Osteoblast (primary cell): ENCODE measurements around the gene RAB2B. TPM values are rescaled to one million over a fixed set of nuclear protein-coding genes. Genes with fewer than 3 reads are reported as not detected.
A peak's percentile ranks its signal among the peaks of the same experiment; 100 is the strongest.

Experiments
- DNase-seq: peaks from one replicate; pipeline ENCODE4 v3.0.0; 2011; ENCODE audit warnings: low spot score, mixed read lengths; ENCODE audit not compliant: insufficient read length; ENCODE audit errors: missing footprints
- H2AFZ ChIP-seq: 2 replicates; pipeline ENCODE4 v1.6.0; 2011; ENCODE audit warnings: mild to moderate bottlenecking, low read length
- H3K27ac ChIP-seq: 2 replicates; pipeline ENCODE4 v1.5.1; 2011; ENCODE audit warnings: mild to moderate bottlenecking, low read depth, low read length, moderate library complexity
- H3K27me3 ChIP-seq: 2 replicates; pipeline ENCODE4 v1.6.0; 2012; ENCODE audit warnings: mild to moderate bottlenecking, control low read depth, inconsistent platforms, low read length, moderate library complexity; ENCODE audit not compliant: insufficient read depth
- H3K36me3 ChIP-seq: 2 replicates; pipeline ENCODE4 v1.5.1; 2011; ENCODE audit warnings: mild to moderate bottlenecking, low read length, control low read depth, moderate library complexity; ENCODE audit not compliant: insufficient read depth
- H3K4me1 ChIP-seq: 2 replicates; pipeline ENCODE4 v1.5.1; 2011; ENCODE audit warnings: mild to moderate bottlenecking, low read length, control low read depth, moderate library complexity; ENCODE audit not compliant: insufficient read depth
- H3K4me2 ChIP-seq: 2 replicates; pipeline ENCODE4 v1.6.0; 2011; ENCODE audit warnings: mild to moderate bottlenecking, low read length; ENCODE audit not compliant: insufficient read depth
- H3K4me3 ChIP-seq: fragments of 200-600 bp; sonication (generic); 3 replicates; pipeline ENCODE4 v1.5.1; 2012; ENCODE audit warnings: mild to moderate bottlenecking, low read length, inconsistent platforms; ENCODE audit not compliant: insufficient read depth
- H3K79me2 ChIP-seq: 2 replicates; pipeline ENCODE4 v1.6.0; 2012; ENCODE audit warnings: mild to moderate bottlenecking, low read length, control low read depth, inconsistent platforms; ENCODE audit not compliant: insufficient read depth
- H3K9me3 ChIP-seq: 2 replicates; pipeline ENCODE4 v1.5.1; 2011; ENCODE audit warnings: low read depth, low read length, control low read depth
- H4K20me1 ChIP-seq: 2 replicates; pipeline ENCODE4 v1.6.0; 2012; ENCODE audit warnings: mild to moderate bottlenecking, low read length, control low read depth; ENCODE audit not compliant: insufficient read depth
- total RNA-seq: library from RNA; depleted of rRNA; stranded (reverse); fragments of >200 nt; gene quantifications from 2 replicates; pipeline ENCODE4 v1.2.3, GENCODE V29; 2012
- TF ChIP-seq, protein P1 (sequence below): IDR thresholded peaks from 2 replicates; pipeline ENCODE4 v1.5.1; 2011; ENCODE audit warnings: mild to moderate bottlenecking, low read depth, low read length, moderate library complexity; ENCODE audit errors: extremely low read depth

Gene RAB2B
- total RNA-seq, 1 donor: 25.0 TPM

DNA sequence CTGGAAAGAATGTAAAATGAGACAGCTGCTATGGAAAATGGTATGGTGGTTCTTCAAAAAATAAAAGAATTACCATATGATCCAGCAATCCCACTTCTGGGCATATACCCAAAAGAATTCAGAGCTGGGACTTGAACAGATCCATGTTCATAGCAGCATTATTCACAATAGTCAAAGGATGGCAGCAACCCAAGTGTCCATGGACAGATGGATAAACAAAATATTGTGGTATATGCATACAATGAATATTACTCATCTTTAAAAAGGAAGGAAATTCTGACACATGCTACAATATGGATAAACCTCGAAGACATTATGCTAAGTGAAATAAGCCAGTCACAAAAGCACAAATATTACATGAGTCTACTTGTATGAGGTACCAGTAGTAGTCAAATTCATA lies 9.1 kb downstream of the RAB2B start:
- Histone ChIP-seq H3K4me3 (no peak overlapping the region), H4K20me1 (no peaks in the 10 kb centered on the region), H3K4me1 (peaks cover 10% of the 10 kb centered on the region), H3K27ac (peak overlapping the region; percentile 67), H3K4me2 (no peak overlapping the region), H2AFZ (no peak overlapping the region), H3K9me3 (no peaks in the 10 kb centered on the region), H3K79me2 (no peaks in the 10 kb centered on the region), H3K27me3 (no peaks in the 10 kb centered on the region), H3K36me3 (peaks cover 21% of the 10 kb centered on the region)
- TF ChIP-seq, protein P1, sequence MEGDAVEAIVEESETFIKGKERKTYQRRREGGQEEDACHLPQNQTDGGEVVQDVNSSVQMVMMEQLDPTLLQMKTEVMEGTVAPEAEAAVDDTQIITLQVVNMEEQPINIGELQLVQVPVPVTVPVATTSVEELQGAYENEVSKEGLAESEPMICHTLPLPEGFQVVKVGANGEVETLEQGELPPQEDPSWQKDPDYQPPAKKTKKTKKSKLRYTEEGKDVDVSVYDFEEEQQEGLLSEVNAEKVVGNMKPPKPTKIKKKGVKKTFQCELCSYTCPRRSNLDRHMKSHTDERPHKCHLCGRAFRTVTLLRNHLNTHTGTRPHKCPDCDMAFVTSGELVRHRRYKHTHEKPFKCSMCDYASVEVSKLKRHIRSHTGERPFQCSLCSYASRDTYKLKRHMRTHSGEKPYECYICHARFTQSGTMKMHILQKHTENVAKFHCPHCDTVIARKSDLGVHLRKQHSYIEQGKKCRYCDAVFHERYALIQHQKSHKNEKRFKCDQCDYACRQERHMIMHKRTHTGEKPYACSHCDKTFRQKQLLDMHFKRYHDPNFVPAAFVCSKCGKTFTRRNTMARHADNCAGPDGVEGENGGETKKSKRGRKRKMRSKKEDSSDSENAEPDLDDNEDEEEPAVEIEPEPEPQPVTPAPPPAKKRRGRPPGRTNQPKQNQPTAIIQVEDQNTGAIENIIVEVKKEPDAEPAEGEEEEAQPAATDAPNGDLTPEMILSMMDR: no peak
- peak; percentile 71 for DNase-seq

DNA sequence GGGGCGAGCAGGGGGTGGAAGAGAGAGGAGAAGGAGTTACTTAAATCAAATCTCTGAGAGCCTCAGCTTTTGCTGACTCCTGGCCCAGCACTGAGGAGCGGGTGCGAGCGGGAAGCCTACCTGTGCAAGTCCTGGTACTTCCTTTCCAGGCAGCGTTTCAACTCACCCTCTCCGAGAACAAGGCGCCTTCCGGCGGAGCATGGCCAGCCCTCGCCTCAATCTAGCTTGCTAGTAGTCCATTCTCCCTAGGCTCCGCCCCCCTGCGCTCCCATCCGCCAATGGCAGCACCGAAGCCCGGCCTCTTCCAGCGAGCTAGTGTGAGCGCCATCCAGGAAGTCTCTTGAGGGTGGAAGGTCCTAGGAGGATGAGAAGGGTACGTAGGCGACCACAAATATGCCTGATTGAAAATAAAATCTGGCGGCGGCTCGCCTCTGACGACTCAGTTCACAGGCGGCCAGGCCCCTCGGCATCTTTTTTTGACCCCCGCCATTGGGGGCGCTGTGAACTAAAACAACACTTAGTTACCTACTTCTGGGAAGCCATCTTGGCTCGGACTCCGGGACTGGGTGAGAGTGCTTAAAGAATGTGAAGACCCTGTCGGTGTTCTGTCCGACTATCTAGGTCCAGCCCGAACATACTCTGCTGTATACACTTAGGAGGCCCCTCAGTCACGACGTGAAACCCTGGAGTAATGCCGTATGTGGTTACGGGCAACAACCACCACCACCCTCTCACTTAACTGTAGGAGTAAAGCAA lies 20.7 kb downstream of the RAB2B start, which contains the start of gene CHD8:
Gene CHD8 (minus strand): TSS at position 212 of the 756 bp plus-strand sequence. CDS start 24,480 bp downstream, outside the sequence.
- Histone ChIP-seq H3K4me1 (peaks cover 8% of the 10 kb centered on the region), H3K27me3 (no peaks in the 10 kb centered on the region), H3K4me2 (peak within 1 kb of the TSS; percentile 99), H3K27ac (peak within 1 kb of the TSS; percentile 92), H3K9me3 (no peaks in the 10 kb centered on the region), H2AFZ (peak within 1 kb of the TSS; percentile 98), H3K4me3 (peak within 1 kb of the TSS; percentile 100), H3K36me3 (peaks cover 13% of the 10 kb centered on the region), H4K20me1 (peaks cover 9% of the 10 kb centered on the region), H3K79me2 (peaks cover 47% of the 10 kb centered on the region)
- TF ChIP-seq, protein P1: peak; percentile 78
- DNase-seq: peak; percentile 97

DNA sequence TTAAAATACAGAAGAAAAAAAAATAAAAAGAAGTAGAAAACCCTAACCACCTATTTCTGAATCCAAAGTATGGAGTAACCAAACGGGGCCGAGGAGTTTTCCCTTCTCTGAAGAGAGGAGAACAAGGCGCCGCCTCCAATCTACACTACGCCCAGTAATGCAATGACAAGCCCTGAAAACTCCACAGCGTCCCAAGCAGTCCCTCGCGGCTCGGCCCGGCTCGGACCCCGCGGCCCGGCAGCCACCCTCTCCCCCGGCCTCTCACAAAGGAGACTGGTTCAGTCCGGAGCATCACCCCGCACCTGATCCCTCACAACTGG lies 21.2 kb downstream of the RAB2B start:
- Histone ChIP-seq H4K20me1 (peaks cover 9% of the 10 kb centered on the region), H3K9me3 (no peaks in the 10 kb centered on the region), H3K4me2 (peak overlapping the region; percentile 84), H3K36me3 (peaks cover 8% of the 10 kb centered on the region), H3K27ac (peak overlapping the region; percentile 92), H2AFZ (peak overlapping the region; percentile 98), H3K4me1 (peaks cover 8% of the 10 kb centered on the region), H3K4me3 (peak overlapping the region; percentile 100), H3K79me2 (peaks cover 53% of the 10 kb centered on the region), H3K27me3 (no peaks in the 10 kb centered on the region)
- TF ChIP-seq, protein P1: no peak
- peak; percentile 76 for DNase-seq

DNA sequence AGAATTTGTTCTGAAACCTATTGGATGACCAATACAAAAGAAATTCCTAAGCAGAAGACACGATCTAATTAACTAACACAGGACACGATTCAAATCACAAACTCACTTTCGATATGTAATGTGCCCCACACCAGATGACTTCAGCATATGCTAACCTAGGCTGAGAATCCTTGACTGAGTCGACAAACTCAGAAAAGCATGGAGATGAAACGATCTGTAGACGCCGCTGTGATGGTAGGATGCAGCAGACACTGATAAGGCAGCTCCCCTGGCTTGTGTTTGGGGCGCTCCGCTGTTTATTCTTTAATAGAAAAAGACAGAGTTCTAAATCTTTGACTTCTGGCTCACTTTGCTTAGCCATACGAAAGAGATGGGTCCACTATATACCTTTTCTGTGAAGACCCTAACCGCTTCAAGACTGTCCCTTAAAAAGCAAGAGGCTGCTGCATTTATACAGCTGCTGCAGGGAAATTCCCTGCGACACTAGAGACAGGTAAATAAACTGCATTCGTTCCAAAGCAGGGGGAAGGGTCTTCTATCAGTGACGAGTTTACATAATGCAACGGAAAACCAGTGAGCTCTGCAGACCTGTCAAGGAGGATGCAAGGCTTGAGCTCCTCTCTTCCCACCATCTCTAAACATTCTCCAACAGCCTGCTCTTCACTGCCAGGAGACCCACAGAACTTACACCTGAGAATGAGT lies 21.8 kb downstream of the RAB2B start:
- Histone ChIP-seq H3K79me2 (peaks cover 58% of the 10 kb centered on the region), H3K4me2 (peak overlapping the region; percentile 84), H3K36me3 (peaks cover 8% of the 10 kb centered on the region), H3K4me1 (peaks cover 8% of the 10 kb centered on the region), H4K20me1 (peaks cover 9% of the 10 kb centered on the region), H3K9me3 (no peaks in the 10 kb centered on the region), H3K4me3 (peak overlapping the region; percentile 100), H3K27ac (peak overlapping the region; percentile 92), H3K27me3 (no peaks in the 10 kb centered on the region), H2AFZ (peak overlapping the region; percentile 98)
- peak; percentile 22 for DNase-seq
- TF ChIP-seq, protein P1: no peak
